Measurements from ENCODE around the gene SAP30.

Gene SAP30

GRCh38 chr4:173382349-173382748, 11.6 kb downstream of the SAP30 start:
- TF ChIP-seq, protein P1, sequence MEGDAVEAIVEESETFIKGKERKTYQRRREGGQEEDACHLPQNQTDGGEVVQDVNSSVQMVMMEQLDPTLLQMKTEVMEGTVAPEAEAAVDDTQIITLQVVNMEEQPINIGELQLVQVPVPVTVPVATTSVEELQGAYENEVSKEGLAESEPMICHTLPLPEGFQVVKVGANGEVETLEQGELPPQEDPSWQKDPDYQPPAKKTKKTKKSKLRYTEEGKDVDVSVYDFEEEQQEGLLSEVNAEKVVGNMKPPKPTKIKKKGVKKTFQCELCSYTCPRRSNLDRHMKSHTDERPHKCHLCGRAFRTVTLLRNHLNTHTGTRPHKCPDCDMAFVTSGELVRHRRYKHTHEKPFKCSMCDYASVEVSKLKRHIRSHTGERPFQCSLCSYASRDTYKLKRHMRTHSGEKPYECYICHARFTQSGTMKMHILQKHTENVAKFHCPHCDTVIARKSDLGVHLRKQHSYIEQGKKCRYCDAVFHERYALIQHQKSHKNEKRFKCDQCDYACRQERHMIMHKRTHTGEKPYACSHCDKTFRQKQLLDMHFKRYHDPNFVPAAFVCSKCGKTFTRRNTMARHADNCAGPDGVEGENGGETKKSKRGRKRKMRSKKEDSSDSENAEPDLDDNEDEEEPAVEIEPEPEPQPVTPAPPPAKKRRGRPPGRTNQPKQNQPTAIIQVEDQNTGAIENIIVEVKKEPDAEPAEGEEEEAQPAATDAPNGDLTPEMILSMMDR (IDR thresholded peaks at IDR 0.05; ENCODE audit: low read length, missing control alignments): no peak
- DNase-seq (ENCODE audit: low read depth): no peak
- no peak overlapping the region for H3K4me3 ChIP-seq (replicated peaks; ENCODE audit: low read depth, low read length)

DNA sequence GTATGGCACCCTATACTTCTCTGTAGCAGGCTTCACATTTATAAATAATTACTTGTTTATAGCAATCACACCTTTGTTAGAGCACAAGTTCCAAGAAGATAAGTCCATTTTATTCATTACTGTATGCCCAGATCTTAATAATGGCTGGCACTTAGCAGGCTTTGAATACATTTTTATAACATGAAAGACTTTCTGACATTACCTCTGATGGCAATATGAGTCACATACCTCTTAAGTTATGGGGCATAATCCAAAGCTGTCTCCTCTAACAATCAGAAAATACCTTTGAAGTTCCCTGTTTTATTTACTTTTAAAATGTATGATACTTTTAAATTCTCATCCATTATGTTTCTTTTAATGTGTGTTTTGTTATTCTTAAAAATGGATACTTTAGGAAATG, 16.0 kb downstream of the SAP30 start:
- no peak for DNase-seq (ENCODE audit: low read depth)
- no peak overlapping the region for H3K4me3 ChIP-seq (replicated peaks; ENCODE audit: low read depth, low read length)
- TF ChIP-seq, protein P1 (IDR thresholded peaks at IDR 0.05; ENCODE audit: low read length, missing control alignments): no peak

- DNase-seq (ENCODE audit: low read depth): no peak
- H3K4me3 ChIP-seq (replicated peaks; ENCODE audit: low read depth, low read length): no peak overlapping the region
- TF ChIP-seq, protein P1 (IDR thresholded peaks at IDR 0.05; ENCODE audit: low read length, missing control alignments): no peak
Observed at GRCh38 chr4:173391701-173392100, 20.9 kb downstream of the SAP30 start.

DNA sequence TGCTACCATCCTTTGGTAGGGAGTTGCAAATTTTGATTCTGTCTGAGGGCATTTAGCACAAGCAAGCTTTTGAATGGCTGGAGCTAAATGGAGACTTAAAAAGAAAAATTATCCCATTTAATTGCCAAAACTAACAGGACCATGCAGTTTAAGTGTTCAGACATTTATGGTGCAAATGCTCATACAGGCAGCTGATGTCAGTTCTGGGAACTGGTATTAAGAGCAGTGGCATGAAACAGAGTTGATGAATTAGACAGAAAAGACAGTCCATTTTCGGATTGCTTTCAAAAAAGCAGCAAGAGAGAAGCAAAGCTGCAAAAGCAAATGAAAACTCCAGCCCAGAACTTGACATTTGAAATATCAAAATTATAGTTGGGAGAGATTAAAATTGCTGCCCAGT, 26.9 kb downstream of the SAP30 start:
- no peak for DNase-seq (ENCODE audit: low read depth)
- H3K4me3 ChIP-seq (replicated peaks; ENCODE audit: low read depth, low read length): no peak overlapping the region
- TF ChIP-seq, protein P1 (IDR thresholded peaks at IDR 0.05; ENCODE audit: low read length, missing control alignments): no peak

DNA sequence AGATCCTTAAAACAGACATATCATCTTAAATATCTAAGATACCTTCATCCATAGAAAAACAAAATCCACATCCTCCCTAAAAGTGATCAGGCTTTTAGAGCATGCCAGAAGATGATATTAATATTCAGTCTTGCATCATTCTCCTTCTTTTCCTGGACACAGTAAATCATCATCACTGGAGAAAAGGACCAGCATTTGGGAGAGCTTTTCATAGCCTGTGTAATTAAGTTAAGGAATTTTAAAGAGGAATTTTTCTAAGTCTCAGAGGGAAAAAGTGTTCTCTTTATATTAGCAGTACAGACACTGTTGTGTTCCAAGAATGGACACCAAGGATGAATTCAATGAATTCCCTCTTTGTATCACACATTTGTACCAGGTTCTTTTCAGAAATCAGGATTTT, 27.5 kb downstream of the SAP30 start:
- TF ChIP-seq, protein P1 (IDR thresholded peaks at IDR 0.05; ENCODE audit: low read length, missing control alignments): no peak
- no peak overlapping the region for H3K4me3 ChIP-seq (replicated peaks; ENCODE audit: low read depth, low read length)
- DNase-seq (ENCODE audit: low read depth): no peak

- DNase-seq (ENCODE audit: low read depth): no peak
- TF ChIP-seq, protein P1 (IDR thresholded peaks at IDR 0.05; ENCODE audit: low read length, missing control alignments): no peak
- H3K4me3 ChIP-seq (replicated peaks; ENCODE audit: low read depth, low read length): no peak within 1 kb of the TSS
Observed at GRCh38 chr4:173398779-173399415, 28.1 kb downstream of the SAP30 start, which contains the start of gene SCRG1. Gene SCRG1, minus strand, starts transcription at chr4:173399116. Its CDS starts 7,702 bp downstream, at chr4:173391414.

DNA sequence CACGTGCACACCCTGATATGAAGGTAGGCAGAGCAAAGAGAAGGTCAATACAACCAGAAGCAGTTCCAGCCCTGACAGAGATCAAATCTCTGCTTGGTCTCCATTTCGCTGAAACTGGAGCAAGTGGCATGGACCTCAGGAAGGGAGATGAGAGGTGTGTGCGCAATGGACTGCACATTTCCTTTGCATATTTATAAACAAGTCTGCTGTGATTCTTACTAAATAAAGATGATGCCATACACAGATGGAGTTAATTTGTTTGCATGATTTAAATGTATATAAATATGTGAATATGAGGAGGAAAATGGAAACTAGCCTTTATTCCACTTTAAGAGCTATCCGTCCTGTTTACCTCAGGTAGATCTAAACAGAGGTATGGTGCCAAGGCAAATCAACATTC, 30.3 kb downstream of the SAP30 start:
- TF ChIP-seq, protein P1 (IDR thresholded peaks at IDR 0.05; ENCODE audit: low read length, missing control alignments): no peak
- DNase-seq (ENCODE audit: low read depth): no peak
- H3K4me3 ChIP-seq (replicated peaks; ENCODE audit: low read depth, low read length): no peak overlapping the region

All from fibroblast of pulmonary artery (primary cell).